IMR-90 (cell line): ENCODE measurements around the gene IGF1. TPM values are rescaled to one million over a fixed set of nuclear protein-coding genes. Genes with fewer than 3 reads are reported as not detected.

Experiments
- ATAC-seq: fragments of 200-7000 bp; cut with Tn5 transposase; 2 replicates; pipeline ENCODE4 v1.9.1; 2020; ENCODE audit warnings: low read depth, mild to moderate bottlenecking, moderate library complexity
- BruUV-seq: library from RNA; stranded (reverse); fragments of 400-500 nt; replicated peaks from 2 replicates; lab custom pipeline; 2021; lab: Mats Ljungman, UMichigan
- CTCF ChIA-PET: fragments of 300-600 bp; formaldehyde crosslinking; extraction: SDS; loops from one replicate; lab custom pipeline; 2021; ENCODE audit warnings: antibody characterized with exemption; lab: Yijun Ruan, JAX
- POLR2A ChIA-PET: fragments of 300-600 bp; sonication (Branson Sonifier 250); formaldehyde crosslinking; loops from one replicate; lab custom pipeline; 2022; ENCODE audit warnings: antibody characterized with exemption; ENCODE audit not compliant: unreplicated experiment; lab: Charles Lee
- DNase-seq: peaks from one replicate; pipeline ENCODE4 v3.0.0; 2013
- H2AFZ ChIP-seq: replicated peaks from 2 replicates; pipeline ENCODE3; 2013; ENCODE audit warnings: low read length, mild to moderate bottlenecking; ENCODE audit not compliant: poor library complexity
- H2AK5ac ChIP-seq: 2 replicates; pipeline ENCODE4 v1.6.1; 2013; ENCODE audit warnings: low read depth, low read length, inconsistent platforms
- H2AK9ac ChIP-seq: replicated peaks from 2 replicates; pipeline ENCODE3; 2013; ENCODE audit warnings: mild to moderate bottlenecking, low read depth, low read length, moderate library complexity; ENCODE audit not compliant: poor library complexity
- H2BK120ac ChIP-seq: 2 replicates; pipeline ENCODE4 v1.6.1; 2013; ENCODE audit warnings: low read depth, low read length, inconsistent platforms
- H2BK15ac ChIP-seq: 3 replicates; pipeline ENCODE4 v1.6.1; 2013; ENCODE audit warnings: low read depth, low read length, inconsistent platforms
- H2BK20ac ChIP-seq: 2 replicates; pipeline ENCODE4 v1.6.1; 2013; ENCODE audit warnings: low read depth, mild to moderate bottlenecking, inconsistent platforms, low read length, moderate library complexity
- H2BK5ac ChIP-seq: 2 replicates; pipeline ENCODE4 v1.6.1; 2013; ENCODE audit warnings: mild to moderate bottlenecking, low read depth, low read length, inconsistent platforms; ENCODE audit not compliant: poor library complexity, severe bottlenecking
- H3K14ac ChIP-seq: replicated peaks from 2 replicates; pipeline ENCODE4 v1.6.1; 2013; ENCODE audit warnings: low read depth, low read length, inconsistent platforms
- H3K18ac ChIP-seq: 2 replicates; pipeline ENCODE4 v1.6.1; 2013; ENCODE audit warnings: low read depth, low read length, control low read depth
- H3K23ac ChIP-seq: 2 replicates; pipeline ENCODE4 v1.6.1; 2013; ENCODE audit warnings: low read depth, low read length, inconsistent platforms
- H3K27ac ChIP-seq: 2 replicates; pipeline ENCODE4 v1.5.1; 2013; ENCODE audit warnings: mild to moderate bottlenecking, control low read depth, low read length; ENCODE audit not compliant: insufficient read depth
- H3K27me3 ChIP-seq: 2 replicates; pipeline ENCODE4 v1.6.1; 2013; ENCODE audit warnings: low read length; ENCODE audit not compliant: control insufficient read depth, insufficient read depth
- H3K36me3 ChIP-seq: 2 replicates; pipeline ENCODE4 v1.6.1; 2013; ENCODE audit warnings: low read length, mixed read lengths; ENCODE audit not compliant: control insufficient read depth, insufficient read depth
- H3K4ac ChIP-seq: 2 replicates; pipeline ENCODE4 v1.6.1; 2013; ENCODE audit warnings: low read depth, low read length, inconsistent platforms
- H3K4me1 ChIP-seq: 2 replicates; pipeline ENCODE4 v1.6.1; 2013; ENCODE audit warnings: low read length, mixed read lengths; ENCODE audit not compliant: control insufficient read depth, insufficient read depth
- H3K4me2 ChIP-seq: 2 replicates; pipeline ENCODE4 v1.6.1; 2013; ENCODE audit warnings: low read depth, mild to moderate bottlenecking, control low read depth, low read length, moderate library complexity
- H3K4me3 ChIP-seq: 2 replicates; pipeline ENCODE4 v1.5.1; 2013; ENCODE audit warnings: low read depth, mild to moderate bottlenecking, control low read depth, low read length, moderate library complexity; ENCODE audit not compliant: insufficient read depth
- H3K56ac ChIP-seq: 2 replicates; pipeline ENCODE4 v1.6.1; 2013; ENCODE audit warnings: low read length, inconsistent platforms; ENCODE audit not compliant: insufficient read depth; ENCODE audit errors: extremely low read depth
- H3K79me1 ChIP-seq, 2 experiments: 2 replicates each; pipeline ENCODE4 v1.6.1; 2013; ENCODE audit warnings: low read length in 2 of 2, inconsistent platforms in 1 of 2, low read depth in 1 of 2
- H3K9ac ChIP-seq: 2 replicates; pipeline ENCODE4 v1.6.1; 2013; ENCODE audit warnings: low read depth, low read length, control low read depth
- H3K9me1 ChIP-seq: 2 replicates; pipeline ENCODE4 v1.6.1; 2013; ENCODE audit warnings: low read length, inconsistent platforms; ENCODE audit not compliant: insufficient read depth
- H3K9me3 ChIP-seq: 2 replicates; pipeline ENCODE4 v1.6.1; 2013; ENCODE audit warnings: low read length; ENCODE audit not compliant: control insufficient read depth, insufficient read depth
- H4K20me1 ChIP-seq: 2 replicates; pipeline ENCODE4 v1.6.1; 2013; ENCODE audit warnings: low read length, inconsistent platforms; ENCODE audit not compliant: insufficient read depth
- H4K5ac ChIP-seq: 2 replicates; pipeline ENCODE4 v1.6.1; 2013; ENCODE audit warnings: mild to moderate bottlenecking, low read depth, low read length, control low read depth
- H4K8ac ChIP-seq, 2 experiments: 2 replicates each; pipeline ENCODE4 v1.6.1; 2013; ENCODE audit warnings: low read depth in 2 of 2, low read length in 2 of 2, control low read depth in 1 of 2, inconsistent platforms in 1 of 2
- H4K91ac ChIP-seq: 2 replicates; pipeline ENCODE4 v1.6.1; 2013; ENCODE audit warnings: low read depth, low read length, inconsistent platforms; ENCODE audit not compliant: insufficient read depth
- CEBPB ChIP-seq: IDR thresholded peaks from 2 replicates; pipeline ENCODE4 v1.6.1; 2012; ENCODE audit warnings: low read depth, low read length, improper control_type of control experiment
- MAFK ChIP-seq: IDR thresholded peaks from 2 replicates; pipeline ENCODE4 v1.6.1; 2012; ENCODE audit warnings: low read depth, low read length, improper control_type of control experiment
- POLR2A ChIP-seq: IDR thresholded peaks from 2 replicates; pipeline ENCODE4 v1.6.1; 2012; ENCODE audit warnings: mild to moderate bottlenecking, low read depth, low read length
- WGBS, 2 experiments: methylation state at CpG; one replicate each; pipeline versions ENCODE4 v1.1.5 to v1.1.7; 2013; ENCODE audit warnings: missing lambda C conversion rate in 2 of 2; ENCODE audit not compliant: insufficient read length in 1 of 2; ENCODE audit errors: extremely low coverage in 2 of 2; 5-methylcytosine and 5-hydroxymethylcytosine counted together
- dilution Hi-C: fragments of 300-500 bp; cut with HindIII; formaldehyde crosslinking; loops from one replicate; pipeline ENCODE4 v1.14.3; 2018; ENCODE audit warnings: low sequenced_read_pairs; ENCODE audit not compliant: unreplicated experiment
- in situ Hi-C: fragments of 300-500 bp; cut with MboI; formaldehyde crosslinking; loops from 3 replicates; pipeline ENCODE4 v1.14.3; 2019; ENCODE audit warnings: low sequenced_read_pairs, inconsistent platforms, mixed read lengths
- intact Hi-C: fragments of 100-400 bp; cut with micrococcal nuclease; formaldehyde crosslinking; loops from 2 replicates; pipeline ENCODE4 v1.10.0; 2022
- polyA plus RNA-seq, 3 experiments: library from polyadenylated mRNA; depleted of rRNA; stranded (reverse); fragments of >200 nt; gene quantifications; 2 replicates each; pipeline ENCODE4 v1.2.3, GENCODE V29; 2012; ENCODE audit warnings: low replicate concordance in 1 of 3
- total RNA-seq: library from RNA; depleted of rRNA; stranded (reverse); fragments of >200 nt; gene quantifications from 2 replicates; pipeline ENCODE4 v1.2.3, GENCODE V29; 2012

The IGF1 gene
- total and polyA plus RNA-seq, 2 of the 4 experiments (the other 2 are of a cell fraction), result under 0.01 to 0.12 TPM

DNA sequence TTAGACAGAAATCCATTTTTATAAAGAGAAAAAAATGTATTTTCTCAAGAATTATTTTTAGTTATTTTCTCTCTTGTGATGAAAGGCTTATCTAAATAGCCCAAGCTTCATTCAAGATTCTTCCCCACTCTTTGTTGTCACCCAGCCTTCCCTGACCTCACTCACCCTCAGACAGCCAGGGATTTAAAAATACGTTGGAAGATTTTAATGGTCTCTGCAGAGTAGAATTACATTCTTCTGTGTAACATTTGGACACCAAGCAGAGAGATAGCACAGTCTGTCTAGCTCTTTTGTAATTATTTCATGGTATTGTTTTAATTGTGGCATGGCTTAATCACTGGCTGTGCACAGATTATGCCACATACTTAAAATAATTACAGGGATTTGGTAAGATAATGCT lies 130.3 kb downstream of the IGF1 start:
- H2AK5ac ChIP-seq, result no peak overlapping the region
- dilution Hi-C loops, result no loop called here
- no peaks in the 10 kb centered on the region for H3K36me3 ChIP-seq
- H4K20me1 ChIP-seq, result no peaks in the 10 kb centered on the region
- no peak overlapping the region for H3K23ac ChIP-seq
- H3K4me3 ChIP-seq, result no peak overlapping the region
- intact Hi-C loops, result loop anchor here (10.0 kb wide), 1 partner anchor 895 kb away; no protein-coding TSS in a partner anchor
- no peak overlapping the region for H3K56ac ChIP-seq
- WGBS, 2 experiments, result no CpG with 5 or more reads among the region's 1 CpG
- TF ChIP-seq CEBPB, result no peak
- no peak for TF ChIP-seq MAFK
- TF ChIP-seq POLR2A, result no peak
- H2BK5ac ChIP-seq, result no peak overlapping the region
- no peak overlapping the region for H3K4me2 ChIP-seq
- no peak overlapping the region for H3K27ac ChIP-seq
- no peaks in the 10 kb centered on the region for H3K27me3 ChIP-seq
- H2AFZ ChIP-seq, result no peak overlapping the region
- H2BK120ac ChIP-seq, result no peak overlapping the region
- no peaks in the 10 kb centered on the region for H3K4me1 ChIP-seq
- no TSS peak for BruUV-seq
- H2BK20ac ChIP-seq, result no peak overlapping the region
- H2AK9ac ChIP-seq, result no peak overlapping the region
- CTCF ChIA-PET, result no interaction called here
- H3K14ac ChIP-seq, result no peak overlapping the region
- H3K9me1 ChIP-seq, result no peaks in the 10 kb centered on the region
- DNase-seq (no peak), ATAC-seq (no peak)
- no peak overlapping the region for H2BK15ac ChIP-seq
- POLR2A ChIA-PET, result no interaction called here
- no peak overlapping the region for H4K91ac ChIP-seq
- no peak overlapping the region for H4K8ac ChIP-seq
- H3K9ac ChIP-seq, result no peak overlapping the region
- no peak overlapping the region for H3K4ac ChIP-seq
- no peaks in the 10 kb centered on the region for H3K79me1 ChIP-seq
- no peak overlapping the region for H4K5ac ChIP-seq
- peaks cover 2% of the 10 kb centered on the region; the same call in 1 of the 2 replicates for H3K9me3 ChIP-seq
- in situ Hi-C loops, result no loop called here
- H3K18ac ChIP-seq, result no peak overlapping the region
